ENCODE data around the gene UBE2M. TPM values are rescaled to one million over a fixed set of nuclear protein-coding genes. Genes with fewer than 3 reads are reported as not detected.

Gene UBE2M
- total RNA-seq, 2 donors from 2014 or later, result 17.1 to 18.9 TPM

- Histone ChIP-seq H3K27me3 (replicated peaks; ENCODE audit: insufficient read depth) (no peaks in the 10 kb centered on the region), H3K4me3 (no peak overlapping the region), H3K27ac (no peak overlapping the region), H3K4me1 (ENCODE audit: control insufficient read depth in 1 of 2, low read depth in 2 of 2) (peaks cover 25 to 32% of the 10 kb centered on the region in 2 donors), H3K36me3 (peaks cover 57% of the 10 kb centered on the region), H3K9me3 (no peaks in the 10 kb centered on the region)
- no peak for DNase-seq (ENCODE audit: low spot score)
- no peak for ATAC-seq (ENCODE audit: insufficient number of reproducible peaks, low FRiP score, low read depth)
- TF ChIP-seq, protein P1, sequence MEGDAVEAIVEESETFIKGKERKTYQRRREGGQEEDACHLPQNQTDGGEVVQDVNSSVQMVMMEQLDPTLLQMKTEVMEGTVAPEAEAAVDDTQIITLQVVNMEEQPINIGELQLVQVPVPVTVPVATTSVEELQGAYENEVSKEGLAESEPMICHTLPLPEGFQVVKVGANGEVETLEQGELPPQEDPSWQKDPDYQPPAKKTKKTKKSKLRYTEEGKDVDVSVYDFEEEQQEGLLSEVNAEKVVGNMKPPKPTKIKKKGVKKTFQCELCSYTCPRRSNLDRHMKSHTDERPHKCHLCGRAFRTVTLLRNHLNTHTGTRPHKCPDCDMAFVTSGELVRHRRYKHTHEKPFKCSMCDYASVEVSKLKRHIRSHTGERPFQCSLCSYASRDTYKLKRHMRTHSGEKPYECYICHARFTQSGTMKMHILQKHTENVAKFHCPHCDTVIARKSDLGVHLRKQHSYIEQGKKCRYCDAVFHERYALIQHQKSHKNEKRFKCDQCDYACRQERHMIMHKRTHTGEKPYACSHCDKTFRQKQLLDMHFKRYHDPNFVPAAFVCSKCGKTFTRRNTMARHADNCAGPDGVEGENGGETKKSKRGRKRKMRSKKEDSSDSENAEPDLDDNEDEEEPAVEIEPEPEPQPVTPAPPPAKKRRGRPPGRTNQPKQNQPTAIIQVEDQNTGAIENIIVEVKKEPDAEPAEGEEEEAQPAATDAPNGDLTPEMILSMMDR (IDR thresholded peaks at IDR 0.05), result no peak
These were observed 8.6 kb downstream of the UBE2M start for GRCh38 chr19:58549664-58550361.

- Histone ChIP-seq H3K4me3 (no peak overlapping the region), H3K27me3 (replicated peaks; ENCODE audit: insufficient read depth) (no peaks in the 10 kb centered on the region), H3K27ac (no peak overlapping the region), H3K9me3 (no peaks in the 10 kb centered on the region), H3K36me3 (peaks cover 57% of the 10 kb centered on the region), H3K4me1 (ENCODE audit: control insufficient read depth in 1 of 2, low read depth in 2 of 2) (peaks cover 21 to 28% of the 10 kb centered on the region in 2 donors)
- no peak for ATAC-seq (ENCODE audit: insufficient number of reproducible peaks, low FRiP score, low read depth)
- DNase-seq (ENCODE audit: low spot score), result no peak
- TF ChIP-seq, protein P1 (IDR thresholded peaks at IDR 0.05), result no peak
These were observed 9.3 kb downstream of the UBE2M start for GRCh38 chr19:58548859-58549663.

DNA sequence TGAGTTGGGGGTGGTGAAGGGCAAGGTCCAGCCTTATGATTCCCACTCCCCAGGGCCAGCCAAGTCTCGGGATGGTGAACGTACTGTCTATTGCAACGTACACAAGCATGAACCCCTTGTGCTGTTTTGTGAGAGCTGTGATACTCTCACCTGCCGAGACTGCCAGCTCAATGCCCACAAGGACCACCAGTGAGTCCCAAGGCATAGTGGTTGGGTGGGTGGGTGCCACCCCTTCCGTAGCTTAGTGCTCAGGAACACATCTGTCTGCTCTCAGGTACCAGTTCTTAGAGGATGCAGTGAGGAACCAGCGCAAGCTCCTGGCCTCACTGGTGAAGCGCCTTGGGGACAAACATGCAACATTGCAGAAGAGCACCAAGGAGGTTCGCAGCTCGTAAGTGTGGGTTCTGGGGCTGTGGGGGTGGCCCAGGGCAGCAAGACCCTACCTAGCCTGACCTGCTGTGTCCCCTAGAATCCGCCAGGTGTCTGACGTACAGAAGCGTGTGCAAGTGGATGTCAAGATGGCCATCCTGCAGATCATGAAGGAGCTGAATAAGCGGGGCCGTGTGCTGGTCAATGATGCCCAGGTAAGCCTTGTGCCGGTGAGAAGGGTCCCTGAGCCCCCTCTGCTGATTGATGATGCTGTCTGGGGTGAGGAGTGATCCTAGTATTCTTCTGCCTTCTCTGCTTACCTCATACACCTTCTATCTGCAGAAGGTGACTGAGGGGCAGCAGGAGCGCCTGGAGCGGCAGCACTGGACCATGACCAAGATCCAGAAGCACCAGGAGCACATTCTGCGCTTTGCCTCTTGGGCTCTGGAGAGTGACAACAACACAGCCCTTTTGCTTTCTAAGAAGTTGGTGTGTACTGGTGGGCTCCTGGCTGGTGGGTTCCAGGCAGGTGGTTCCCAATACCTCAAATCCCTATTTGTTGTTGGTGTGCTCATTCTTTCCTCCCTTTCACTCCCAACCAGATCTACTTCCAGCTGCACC, 10.8 kb downstream of the UBE2M start:
- DNase-seq (ENCODE audit: low spot score), result no peak
- Histone ChIP-seq H3K4me1 (ENCODE audit: control insufficient read depth in 1 of 2, low read depth in 2 of 2) (peaks cover 20 to 21% of the 10 kb centered on the region in 2 donors), H3K4me3 (no peak overlapping the region), H3K27me3 (replicated peaks; ENCODE audit: insufficient read depth) (no peaks in the 10 kb centered on the region), H3K9me3 (no peaks in the 10 kb centered on the region), H3K27ac (no peak overlapping the region), H3K36me3 (peaks cover 55% of the 10 kb centered on the region)
- TF ChIP-seq, protein P1 (IDR thresholded peaks at IDR 0.05), result no peak
- no peak for ATAC-seq (ENCODE audit: insufficient number of reproducible peaks, low FRiP score, low read depth)

DNA sequence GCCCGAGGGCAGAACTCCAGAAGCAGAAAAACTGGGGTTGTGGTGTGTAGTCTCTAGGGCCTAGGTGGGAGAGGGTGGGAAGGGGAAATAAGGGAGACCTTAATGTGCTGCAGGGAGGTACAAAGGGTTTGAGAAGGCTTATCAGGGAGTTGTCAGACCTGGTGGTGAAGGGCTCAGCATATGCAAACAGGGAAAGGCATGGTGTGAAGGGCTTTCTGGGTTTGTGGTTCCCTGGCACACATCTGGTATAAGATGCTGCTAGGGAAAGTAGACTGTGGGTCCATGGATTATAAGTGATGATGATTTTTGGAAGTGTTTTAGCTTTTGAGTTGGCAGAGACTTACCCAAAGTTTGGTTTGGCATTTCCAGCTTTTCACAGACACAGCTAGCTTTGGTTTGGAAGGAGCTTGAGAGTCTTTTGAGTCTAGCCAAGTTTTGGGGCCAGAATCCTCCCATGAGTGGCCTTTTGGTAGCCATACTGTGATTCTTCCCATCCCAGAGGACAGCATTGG, 12.3 kb downstream of the UBE2M start:
- peaks cover 39% of the 10 kb centered on the region for H3K36me3 ChIP-seq
- no peaks in the 10 kb centered on the region for H3K9me3 ChIP-seq
- TF ChIP-seq, protein P1 (IDR thresholded peaks at IDR 0.05), result no peak

More for the DNA sequence above, 12.3 kb downstream of the UBE2M start:
- H3K4me1 ChIP-seq (ENCODE audit: control insufficient read depth in 1 of 2, low read depth in 2 of 2), result peaks cover 20 to 21% of the 10 kb centered on the region in 2 donors
- H3K4me3 ChIP-seq, result peak overlapping the region; percentile 84
- H3K27ac ChIP-seq, result peak overlapping the region in 1 of 2 donors; percentile 30
- ATAC-seq (ENCODE audit: insufficient number of reproducible peaks, low FRiP score, low read depth) (no peak), DNase-seq (ENCODE audit: low spot score) (no peak)
- no peaks in the 10 kb centered on the region for H3K27me3 ChIP-seq (replicated peaks; ENCODE audit: insufficient read depth)
